Thymus (tissue), 11 donors: ENCODE results near the gene ARHGDIG. TPM values are rescaled to one million over a fixed set of nuclear protein-coding genes. Genes with fewer than 3 reads are reported as not detected.
A peak's percentile ranks its signal among the peaks of the same experiment; 100 is the strongest.

Experiments
- DNase-seq, 9 donors: peaks; one replicate each; pipeline ENCODE4 v3.0.0-alpha.2; 2013; ENCODE audit warnings: low spot score in 9 of 9, low read depth in 6 of 9, missing footprints in 1 of 9
- H3K27ac ChIP-seq, 2 donors: one replicate each; pipeline ENCODE4 v1.5.1; 2013; ENCODE audit warnings: control low read depth in 1 of 2, low read depth in 1 of 2, low read length in 1 of 2, mild to moderate bottlenecking in 1 of 2, moderate library complexity in 1 of 2
- H3K27me3 ChIP-seq, 2 donors: one replicate each; pipeline ENCODE4 v1.5.1; 2013; ENCODE audit warnings: low read length in 1 of 2; ENCODE audit not compliant: control insufficient read depth in 2 of 2, insufficient read depth in 1 of 2
- H3K36me3 ChIP-seq, 2 donors: one replicate each; pipeline ENCODE4 v1.5.1; 2013; ENCODE audit warnings: low read length in 1 of 2, mild to moderate bottlenecking in 1 of 2, moderate library complexity in 1 of 2; ENCODE audit not compliant: control insufficient read depth in 2 of 2, insufficient read depth in 2 of 2
- H3K4me1 ChIP-seq, 2 donors: one replicate each; pipeline ENCODE4 v1.5.1; 2013; ENCODE audit warnings: low read length in 2 of 2; ENCODE audit not compliant: control insufficient read depth in 2 of 2, insufficient read depth in 2 of 2
- H3K4me3 ChIP-seq, 2 donors: one replicate each; pipeline ENCODE4 v1.5.1; 2013; ENCODE audit warnings: low read length in 2 of 2, control low read depth in 1 of 2, mild to moderate bottlenecking in 1 of 2
- H3K9me3 ChIP-seq, 2 donors: one replicate each; pipeline ENCODE4 v1.5.1; 2013; ENCODE audit warnings: low read length in 1 of 2, mild to moderate bottlenecking in 1 of 2; ENCODE audit not compliant: control insufficient read depth in 2 of 2, insufficient read depth in 1 of 2
- WGBS: extraction: QIAGEN DNeasy Blood & Tissue Kit; methylation state at CpG from one replicate; pipeline ENCODE4 v1.1.7; 2013; 5-methylcytosine and 5-hydroxymethylcytosine counted together
- polyA plus RNA-seq: library from polyadenylated mRNA; stranded (reverse); fragments of 200-250 nt; gene quantifications from one replicate; pipeline ENCODE4 v1.2.3, GENCODE V29; 2013
- total RNA-seq: library from RNA; stranded (reverse); fragments of 120-200 nt; gene quantifications from one replicate; pipeline ENCODE4 v1.2.4, GENCODE V29; 2013
- donor health status: healthy.

ARHGDIG gene
- total and polyA plus RNA-seq, 2 donors, result 0.09 to 0.52 TPM

DNA sequence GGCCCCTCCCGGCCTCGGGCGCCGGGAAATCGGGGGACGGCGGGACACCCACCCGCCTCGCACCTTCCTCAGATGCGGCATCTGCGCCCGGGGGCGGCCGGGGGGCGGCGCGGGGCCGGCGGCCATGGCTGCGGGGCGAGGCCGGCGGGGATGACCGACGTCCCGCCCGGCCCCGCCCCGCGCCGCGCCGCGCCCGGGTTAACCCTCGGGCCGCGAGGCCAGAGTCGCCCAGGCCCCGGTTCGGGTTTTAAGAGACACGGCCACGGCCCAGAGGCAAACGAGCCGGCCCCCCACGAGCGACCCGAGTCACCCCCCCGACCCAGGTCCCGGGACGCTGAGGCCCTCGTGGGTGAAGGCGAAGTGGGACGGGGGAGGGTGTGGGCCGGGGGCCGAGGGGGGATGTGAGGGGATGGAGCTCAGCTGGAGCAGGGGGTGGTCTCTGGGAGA lies 4.6 kb upstream of the ARHGDIG start, which contains the start of gene RGS11:
Gene RGS11 (minus strand): TSS at position 159 of the 447 bp plus-strand sequence. CDS start 33 bp downstream, at position 126.
- H3K9me3 ChIP-seq, result peaks cover 0 to 4% of the 10 kb centered on the region in 2 donors
- DNase-seq, result no peak
- peaks cover 60 to 84% of the 10 kb centered on the region in 2 donors for H3K27me3 ChIP-seq
- peak within 1 kb of the TSS in 1 of 2 donors; percentile 25 for H3K4me3 ChIP-seq
- no peak within 1 kb of the TSS for H3K27ac ChIP-seq
- peaks cover 0 to 2% of the 10 kb centered on the region in 2 donors for H3K4me1 ChIP-seq
- 6% methylated on average over 56 of the region's 56 CpGs for WGBS
- no peaks in the 10 kb centered on the region for H3K36me3 ChIP-seq

DNA sequence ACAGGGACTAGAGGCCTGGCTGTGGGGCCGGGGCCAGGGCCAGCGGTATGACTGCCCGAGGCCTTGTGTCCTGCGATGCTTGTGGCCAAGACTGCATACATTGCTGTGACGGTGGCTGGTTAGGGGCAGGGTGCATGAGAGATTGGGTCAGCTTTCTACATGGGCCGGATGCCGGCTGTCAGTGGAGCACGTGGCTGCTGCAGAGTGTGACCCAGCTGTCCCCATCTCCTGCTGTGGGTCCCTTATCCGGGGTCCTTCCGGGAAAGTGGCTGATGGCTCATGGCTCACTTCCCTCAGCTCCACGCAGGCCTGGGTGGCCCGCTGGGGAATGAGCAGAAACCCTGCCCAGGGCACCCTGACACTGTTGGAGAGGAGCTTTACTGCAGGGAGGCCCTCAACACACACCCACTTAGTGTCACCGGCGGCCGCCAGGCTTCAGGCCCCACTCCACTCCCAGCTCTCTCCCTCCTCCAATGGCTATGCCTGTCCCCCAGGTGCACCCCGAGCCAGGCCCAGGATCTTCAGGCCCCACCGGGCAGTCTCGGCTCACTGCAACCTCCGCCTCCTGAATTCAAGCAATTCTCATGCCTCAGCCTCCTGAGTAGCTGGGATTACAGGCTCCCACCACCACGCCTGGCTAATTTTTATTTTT lies 3.8 kb upstream of the ARHGDIG start:
- Histone ChIP-seq H3K9me3 (peaks cover 0 to 4% of the 10 kb centered on the region in 2 donors), H3K4me3 (no peak overlapping the region), H3K27ac (no peak overlapping the region), H3K36me3 (no peaks in the 10 kb centered on the region), H3K4me1 (peaks cover 0 to 2% of the 10 kb centered on the region in 2 donors), H3K27me3 (peaks cover 67 to 86% of the 10 kb centered on the region in 2 donors)
- 95% methylated on average over 20 of the region's 20 CpGs for WGBS
- no peak for DNase-seq

DNA sequence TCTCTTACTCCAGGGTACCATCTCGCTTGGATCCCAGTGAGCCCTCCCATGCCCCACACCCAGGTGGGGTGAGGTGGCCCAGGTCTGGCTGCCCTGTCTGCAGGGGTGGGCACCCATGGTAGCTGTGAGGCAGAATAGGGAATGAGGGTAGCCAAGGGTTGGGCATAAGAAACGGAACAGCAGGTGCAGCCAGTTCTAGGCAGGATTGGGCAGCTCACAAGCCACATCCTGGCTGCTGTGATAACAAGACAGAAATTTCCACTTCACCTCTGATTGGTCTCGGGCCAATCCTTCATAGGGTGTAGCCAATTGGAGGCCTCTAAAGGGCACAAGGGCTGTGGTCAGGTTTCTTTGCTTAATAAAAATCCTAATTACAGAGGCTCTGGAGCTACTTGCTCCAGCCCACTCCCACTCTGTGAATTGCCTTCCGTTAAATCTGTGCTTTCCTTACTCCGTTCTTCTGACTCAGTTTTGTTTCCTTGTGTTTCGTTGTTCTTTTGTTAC lies 1.5 kb upstream of the ARHGDIG start:
- peaks cover 66 to 89% of the 10 kb centered on the region in 2 donors for H3K27me3 ChIP-seq

DNA sequence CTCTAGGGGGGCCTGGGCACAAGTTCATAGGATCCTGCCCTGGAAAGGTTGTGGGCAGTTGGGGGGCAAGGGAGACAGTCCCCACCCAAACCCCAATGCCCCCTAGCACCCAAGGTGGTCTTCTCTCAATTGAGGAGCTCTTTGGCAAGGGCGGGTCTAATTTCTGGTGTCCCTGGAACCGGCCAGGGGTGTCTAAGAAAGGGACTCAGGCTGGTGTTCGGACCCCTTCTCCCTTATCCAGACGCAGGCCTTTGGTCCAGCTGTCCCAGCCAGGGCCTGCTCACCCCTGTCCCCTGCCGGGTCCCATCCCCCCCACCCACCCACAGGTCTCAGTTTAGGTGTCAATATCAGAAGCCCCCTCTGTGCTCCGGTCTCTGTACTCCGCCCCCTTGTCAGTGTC lies 860 bp upstream of the ARHGDIG start:
- Histone ChIP-seq H3K4me1 (peaks cover 0 to 2% of the 10 kb centered on the region in 2 donors), H3K9me3 (peaks cover 0 to 4% of the 10 kb centered on the region in 2 donors), H3K4me3 (no peak overlapping the region), H3K27me3 (peaks cover 59 to 83% of the 10 kb centered on the region in 2 donors), H3K36me3 (no peaks in the 10 kb centered on the region), H3K27ac (no peak overlapping the region)
- WGBS, result 81% methylated on average over 7 of the region's 7 CpGs
- no peak for DNase-seq

More for the DNA sequence above, 1.5 kb upstream of the ARHGDIG start:
- peak in 2 of 9 donors; percentile 7 to 56 for DNase-seq
- Histone ChIP-seq H3K9me3 (peaks cover 0 to 4% of the 10 kb centered on the region in 2 donors), H3K36me3 (no peaks in the 10 kb centered on the region), H3K4me1 (peaks cover 0 to 2% of the 10 kb centered on the region in 2 donors), H3K4me3 (no peak overlapping the region), H3K27ac (no peak overlapping the region)
- 48% methylated on average over 6 of the region's 6 CpGs for WGBS

DNA sequence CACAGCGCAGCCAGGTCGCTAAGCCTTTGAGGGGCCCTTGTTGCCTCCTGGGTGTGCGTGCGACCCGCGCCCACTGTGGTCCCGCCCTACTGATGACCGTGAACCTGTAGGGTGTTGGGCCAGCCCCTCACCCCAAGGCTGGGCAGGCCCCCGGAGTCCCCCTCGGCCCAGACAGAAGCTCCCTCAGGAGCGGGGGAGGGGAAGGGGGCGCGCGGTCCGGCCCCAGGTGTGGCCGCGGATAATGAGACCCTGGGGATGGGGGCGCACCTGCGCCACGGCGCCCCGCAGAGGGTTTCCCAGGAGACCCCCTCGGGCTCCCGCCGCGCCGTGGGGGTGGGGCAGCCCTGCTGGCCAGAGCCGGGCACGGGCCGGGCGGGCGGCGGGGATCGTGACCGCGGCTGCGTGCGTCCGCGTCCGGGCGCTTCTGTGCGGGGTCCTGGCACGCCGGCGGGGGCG lies 358 bp upstream of the ARHGDIG start:
- peaks cover 0 to 9% of the 10 kb centered on the region in 2 donors for H3K9me3 ChIP-seq
- DNase-seq, result no peak
- 12% methylated on average over 47 of the region's 47 CpGs for WGBS
- H3K4me3 ChIP-seq, result no peak overlapping the region
- H3K27ac ChIP-seq, result no peak overlapping the region
- peaks cover 54 to 78% of the 10 kb centered on the region in 2 donors for H3K27me3 ChIP-seq
- no peaks in the 10 kb centered on the region for H3K36me3 ChIP-seq
- H3K4me1 ChIP-seq, result peaks cover 0 to 2% of the 10 kb centered on the region in 2 donors

DNA sequence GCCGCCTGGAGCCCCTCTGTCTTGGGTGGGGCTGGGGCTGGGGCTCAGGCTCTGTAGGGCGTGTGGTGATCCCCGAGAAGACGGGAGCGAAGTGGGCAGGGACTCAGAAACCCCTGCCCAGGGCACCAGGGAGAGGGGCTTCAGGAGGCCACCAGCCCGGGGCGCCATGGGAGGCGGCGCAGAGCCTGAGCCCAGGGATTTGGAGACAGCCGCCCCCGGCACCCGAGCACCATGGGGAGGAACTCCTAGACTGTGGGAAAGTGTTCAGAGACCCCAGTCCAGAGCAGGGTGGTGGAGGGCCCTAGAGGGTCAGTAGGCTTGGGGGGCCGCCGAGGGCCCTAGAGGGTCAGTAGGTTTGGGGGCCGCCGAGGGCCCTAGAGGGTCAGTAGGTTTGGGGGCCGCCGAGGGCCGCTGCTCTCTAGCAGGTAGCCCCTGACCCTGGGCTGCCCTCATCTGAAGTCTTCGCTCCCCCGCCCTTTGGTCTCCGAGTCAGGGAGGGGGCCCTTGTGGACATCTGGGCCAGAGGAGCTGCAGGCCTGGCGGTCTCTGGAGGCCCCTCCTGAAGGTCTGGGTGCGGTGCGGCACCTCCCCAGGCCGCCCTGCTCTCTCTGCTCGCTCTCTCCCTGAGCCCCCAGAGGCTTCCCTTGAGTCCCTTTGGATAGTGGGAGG lies 734 bp downstream of the ARHGDIG start:
- WGBS, result 55% methylated on average over 27 of the region's 27 CpGs
- no peak for DNase-seq
- H3K27me3 ChIP-seq, result peaks cover 45 to 70% of the 10 kb centered on the region in 2 donors

DNA sequence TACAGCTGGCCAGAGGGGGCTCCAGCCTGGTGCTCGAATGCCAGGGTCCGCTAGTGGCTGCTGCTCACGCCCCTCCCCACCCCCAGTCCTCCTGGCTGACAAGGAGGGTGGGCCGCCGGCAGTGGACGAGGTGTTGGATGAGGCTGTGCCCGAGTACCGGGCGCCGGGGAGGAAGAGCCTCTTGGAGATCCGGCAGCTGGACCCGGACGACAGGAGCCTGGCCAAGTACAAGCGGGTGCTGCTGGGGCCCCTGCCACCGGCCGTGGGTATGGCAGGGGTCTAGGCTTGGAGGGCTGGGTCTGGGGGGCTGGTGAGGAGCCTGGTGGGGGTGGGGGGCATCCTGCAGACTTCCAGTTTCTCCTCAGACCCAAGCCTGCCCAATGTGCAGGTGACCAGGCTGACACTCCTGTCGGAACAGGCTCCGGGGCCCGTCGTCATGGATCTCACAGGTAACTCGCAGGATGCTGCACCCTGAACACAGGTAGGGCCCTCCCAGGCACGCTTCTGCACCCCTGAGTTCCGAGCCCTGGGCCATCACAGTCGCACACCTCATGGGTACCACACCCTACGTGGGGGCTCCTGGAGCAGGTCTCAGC lies 1.4 kb downstream of the ARHGDIG start:
- DNase-seq, result no peak
- H3K27me3 ChIP-seq, result peaks cover 38 to 64% of the 10 kb centered on the region in 2 donors

More for the DNA sequence above, 734 bp downstream of the ARHGDIG start:
- Histone ChIP-seq H3K4me1 (no peaks in the 10 kb centered on the region), H3K4me3 (no peak overlapping the region), H3K9me3 (peaks cover 0 to 7% of the 10 kb centered on the region in 2 donors), H3K36me3 (no peaks in the 10 kb centered on the region), H3K27ac (no peak overlapping the region)

DNA sequence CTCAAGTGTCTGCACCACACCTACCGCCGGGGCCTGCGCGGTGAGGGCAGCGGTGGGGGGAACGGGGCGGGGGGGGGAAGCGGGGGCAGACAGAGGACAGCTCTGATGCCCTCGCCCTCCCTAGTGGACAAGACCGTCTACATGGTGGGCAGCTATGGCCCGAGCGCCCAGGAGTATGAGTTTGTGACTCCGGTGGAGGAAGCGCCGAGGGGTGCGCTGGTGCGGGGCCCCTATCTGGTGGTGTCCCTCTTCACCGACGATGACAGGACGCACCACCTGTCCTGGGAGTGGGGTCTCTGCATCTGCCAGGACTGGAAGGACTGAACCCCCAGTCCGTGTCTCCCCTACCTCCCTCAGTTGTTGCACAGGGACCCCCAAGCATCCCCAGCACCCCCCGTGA lies 2.1 kb downstream of the ARHGDIG start:
- Histone ChIP-seq H3K27ac (no peak overlapping the region), H3K4me3 (no peak overlapping the region), H3K27me3 (peaks cover 38 to 56% of the 10 kb centered on the region in 2 donors), H3K36me3 (peaks cover 5 to 12% of the 10 kb centered on the region in 2 donors), H3K4me1 (no peaks in the 10 kb centered on the region), H3K9me3 (peaks cover 0 to 19% of the 10 kb centered on the region in 2 donors)
- DNase-seq, result no peak
- 92% methylated on average over 22 of the region's 22 CpGs for WGBS

More for the DNA sequence above, 1.4 kb downstream of the ARHGDIG start:
- 78% methylated on average over 25 of the region's 25 CpGs for WGBS
- H3K4me1 ChIP-seq, result no peaks in the 10 kb centered on the region
- H3K27ac ChIP-seq, result no peak overlapping the region
- H3K36me3 ChIP-seq, result peaks cover 3 to 5% of the 10 kb centered on the region in 2 donors
- peaks cover 0 to 13% of the 10 kb centered on the region in 2 donors for H3K9me3 ChIP-seq
- H3K4me3 ChIP-seq, result no peak overlapping the region
